CD4-positive, alpha-beta T cell (primary cell): ENCODE data around the gene WNK2. TPM values are rescaled to one million over a fixed set of nuclear protein-coding genes. Genes with fewer than 3 reads are reported as not detected.

ENCODE experiments used
- ATAC-seq: fragments of 200-7000 bp; cut with Tn5 transposase; one replicate; pipeline ENCODE4 v1.10.0; 2022; ENCODE audit warnings: mild to moderate bottlenecking; ENCODE audit not compliant: poor library complexity
- CTCF ChIA-PET: fragments of 350-600 bp; sonication (Branson Sonifier 250); formaldehyde crosslinking; loops from one replicate; lab custom pipeline; 2021; ENCODE audit warnings: antibody characterized with exemption, inconsistent platforms; lab: Charles Lee
- POLR2A ChIA-PET: fragments of 350-600 bp; sonication (Branson Sonifier 250); formaldehyde crosslinking; loops from one replicate; lab custom pipeline; 2021; ENCODE audit warnings: antibody characterized with exemption, inconsistent platforms; lab: Charles Lee
- DNase-seq, 14 experiments: peaks; one replicate each; pipeline ENCODE4 v3.0.0-alpha.2; 2013 to 2020; ENCODE audit warnings: mixed read lengths in 2 of 14
- H3K27ac ChIP-seq, 2 donors: one replicate each; pipeline versions ENCODE4 v1.5.1 to v1.7.0; 2013; ENCODE audit warnings: low read length in 2 of 2, low read depth in 1 of 2, mild to moderate bottlenecking in 1 of 2
- H3K27me3 ChIP-seq, 2 experiments: 1 replicate in 1 of 2; 2 replicates in 1 of 2; pipeline versions ENCODE4 v1.6.1 to v1.7.0; 2013; ENCODE audit warnings: low read length in 2 of 2, control low read depth in 1 of 2, mild to moderate bottlenecking in 1 of 2, moderate library complexity in 1 of 2; ENCODE audit not compliant: insufficient read depth in 2 of 2, control insufficient read depth in 1 of 2
- H3K36me3 ChIP-seq: one replicate; pipeline ENCODE4 v1.6.1; 2013; ENCODE audit warnings: low read length, control low read depth; ENCODE audit not compliant: insufficient read depth
- H3K4me1 ChIP-seq: one replicate; pipeline ENCODE4 v1.6.1; 2013; ENCODE audit warnings: low read length, control low read depth; ENCODE audit not compliant: insufficient read depth
- H3K4me3 ChIP-seq: one replicate; pipeline ENCODE4 v1.5.1; 2013; ENCODE audit warnings: mild to moderate bottlenecking, low read length, moderate library complexity
- H3K9me3 ChIP-seq, 2 experiments: 1 replicate in 1 of 2; 2 replicates in 1 of 2; pipeline versions ENCODE4 v1.6.1 to v1.7.0; 2013; ENCODE audit warnings: low read length in 2 of 2, mild to moderate bottlenecking in 2 of 2, control low read depth in 1 of 2, moderate library complexity in 1 of 2; ENCODE audit not compliant: control insufficient read depth in 1 of 2, insufficient read depth in 1 of 2
- H3K27ac Mint-ChIP-seq: one replicate; pipeline ENCODE4 v1.8.0; 2020; ENCODE audit warnings: mixed read lengths
- H3K27me3 Mint-ChIP-seq: one replicate; pipeline ENCODE4 v1.8.0; 2021; ENCODE audit warnings: mixed read lengths
- H3K36me3 Mint-ChIP-seq: one replicate; pipeline ENCODE4 v1.8.0; 2021; ENCODE audit warnings: low read depth, mixed read lengths
- H3K4me1 Mint-ChIP-seq: one replicate; pipeline ENCODE4 v1.8.0; 2021; ENCODE audit warnings: low read depth, mixed read lengths
- H3K4me3 Mint-ChIP-seq: one replicate; pipeline ENCODE4 v1.8.0; 2020; ENCODE audit warnings: mild to moderate bottlenecking, mixed read lengths
- H3K9me3 Mint-ChIP-seq: one replicate; pipeline ENCODE4 v1.8.0; 2020; ENCODE audit warnings: mixed read lengths
- intact Hi-C, 2 experiments: fragments of 100-400 bp; cut with DNase I in 1 of 2; cut with micrococcal nuclease in 1 of 2; formaldehyde crosslinking; loops; one replicate each; pipeline versions ENCODE4 v1.15.1 to v1.9.0; 2023 to 2025; cut with DNase I, micrococcal nuclease
- total RNA-seq, 174 experiments: library from RNA in 2 of 174; stranded (reverse) in 2 of 174; gene quantifications; one replicate each; pipeline ENCODE4 v1.2.3 and lab custom pipeline; 2021 to 2026
- TF ChIP-seq, protein P1 (sequence below): fragments of 200-600 bp; IDR thresholded peaks from one replicate; pipeline ENCODE4 v1.8.0; 2022; ENCODE audit warnings: antibody characterized with exemption, mild to moderate bottlenecking

The WNK2 gene
- total RNA-seq, 2 experiments from 2014 or later: 0.19 to 0.22 TPM

GRCh38 chr9:93292664-93293328 is 108.9 kb downstream of the WNK2 start:
- H3K27me3 ChIP-seq: no peaks in the 10 kb centered on the region
- ATAC-seq: no peak
- Mint-ChIP-seq H3K27me3 (no peaks in the 10 kb centered on the region), H3K9me3 (no peaks in the 10 kb centered on the region), H3K4me3 (no peak overlapping the region), H3K36me3 (no peaks in the 10 kb centered on the region), H3K27ac (no peak overlapping the region), H3K4me1 (peaks cover 13% of the 10 kb centered on the region)
- TF ChIP-seq, protein P1, sequence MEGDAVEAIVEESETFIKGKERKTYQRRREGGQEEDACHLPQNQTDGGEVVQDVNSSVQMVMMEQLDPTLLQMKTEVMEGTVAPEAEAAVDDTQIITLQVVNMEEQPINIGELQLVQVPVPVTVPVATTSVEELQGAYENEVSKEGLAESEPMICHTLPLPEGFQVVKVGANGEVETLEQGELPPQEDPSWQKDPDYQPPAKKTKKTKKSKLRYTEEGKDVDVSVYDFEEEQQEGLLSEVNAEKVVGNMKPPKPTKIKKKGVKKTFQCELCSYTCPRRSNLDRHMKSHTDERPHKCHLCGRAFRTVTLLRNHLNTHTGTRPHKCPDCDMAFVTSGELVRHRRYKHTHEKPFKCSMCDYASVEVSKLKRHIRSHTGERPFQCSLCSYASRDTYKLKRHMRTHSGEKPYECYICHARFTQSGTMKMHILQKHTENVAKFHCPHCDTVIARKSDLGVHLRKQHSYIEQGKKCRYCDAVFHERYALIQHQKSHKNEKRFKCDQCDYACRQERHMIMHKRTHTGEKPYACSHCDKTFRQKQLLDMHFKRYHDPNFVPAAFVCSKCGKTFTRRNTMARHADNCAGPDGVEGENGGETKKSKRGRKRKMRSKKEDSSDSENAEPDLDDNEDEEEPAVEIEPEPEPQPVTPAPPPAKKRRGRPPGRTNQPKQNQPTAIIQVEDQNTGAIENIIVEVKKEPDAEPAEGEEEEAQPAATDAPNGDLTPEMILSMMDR: no peak
- intact Hi-C loops: no loop called here
- peaks cover 0 to 6% of the 10 kb centered on the region in 2 experiments for H3K9me3 ChIP-seq
- DNase-seq: no peak
- CTCF ChIA-PET: no interaction called here
- POLR2A ChIA-PET: no interaction called here
- no peak overlapping the region for H3K4me3 ChIP-seq
- no peak overlapping the region for H3K27ac ChIP-seq
- H3K36me3 ChIP-seq: no peaks in the 10 kb centered on the region
- peaks cover 11% of the 10 kb centered on the region for H3K4me1 ChIP-seq

DNA sequence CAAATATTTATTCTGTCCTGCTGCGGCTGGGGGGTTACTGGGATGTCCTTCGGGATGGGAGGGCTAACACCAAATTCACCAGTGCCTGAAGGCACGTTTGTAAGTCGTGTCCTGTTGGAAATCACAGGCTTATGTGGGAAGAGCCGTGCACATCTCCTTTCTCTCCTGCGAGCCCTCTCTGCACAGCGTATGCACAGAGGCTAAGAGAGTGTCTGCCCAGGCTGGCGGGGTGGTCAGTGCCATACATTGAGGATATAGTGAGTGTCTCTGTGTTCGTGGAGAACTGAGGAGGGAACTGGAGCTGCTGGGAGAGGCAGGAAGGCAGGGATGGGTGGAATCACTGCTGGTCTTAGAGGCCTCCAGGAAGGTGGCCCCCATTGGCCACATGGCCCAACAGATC is 110.1 kb downstream of the WNK2 start:
- H3K9me3 ChIP-seq: peaks cover 0 to 6% of the 10 kb centered on the region in 2 experiments
- POLR2A ChIA-PET: no interaction called here
- H3K36me3 Mint-ChIP-seq: no peaks in the 10 kb centered on the region
- DNase-seq (no peak), ATAC-seq (no peak)
- peaks cover 11% of the 10 kb centered on the region for H3K4me1 ChIP-seq
- no peaks in the 10 kb centered on the region for H3K27me3 ChIP-seq
- intact Hi-C loops: no loop called here
- H3K36me3 ChIP-seq: no peaks in the 10 kb centered on the region
- no peak overlapping the region for H3K27ac Mint-ChIP-seq
- H3K9me3 Mint-ChIP-seq: no peaks in the 10 kb centered on the region
- H3K4me3 Mint-ChIP-seq: no peak overlapping the region
- CTCF ChIA-PET: no interaction called here
- H3K27me3 Mint-ChIP-seq: no peaks in the 10 kb centered on the region
- TF ChIP-seq, protein P1: no peak
- H3K4me3 ChIP-seq: no peak overlapping the region
- H3K4me1 Mint-ChIP-seq: peaks cover 15% of the 10 kb centered on the region
- no peak overlapping the region for H3K27ac ChIP-seq

- no peak overlapping the region for H3K4me3 Mint-ChIP-seq
- Histone ChIP-seq H3K4me3 (no peak overlapping the region), H3K36me3 (no peaks in the 10 kb centered on the region), H3K9me3 (peaks cover 0 to 6% of the 10 kb centered on the region in 2 experiments), H3K27me3 (no peaks in the 10 kb centered on the region), H3K4me1 (peaks cover 8% of the 10 kb centered on the region), H3K27ac (no peak overlapping the region)
- ATAC-seq: no peak
- TF ChIP-seq, protein P1: no peak
- no peaks in the 10 kb centered on the region for H3K9me3 Mint-ChIP-seq
- no peaks in the 10 kb centered on the region for H3K27me3 Mint-ChIP-seq
- POLR2A ChIA-PET: no interaction called here
- CTCF ChIA-PET: no interaction called here
- no peak for DNase-seq
- intact Hi-C loops: no loop called here
- peaks cover 11% of the 10 kb centered on the region for H3K4me1 Mint-ChIP-seq
- no peaks in the 10 kb centered on the region for H3K36me3 Mint-ChIP-seq
- H3K27ac Mint-ChIP-seq: no peak overlapping the region
Observed at GRCh38 chr9:93295031-93295430, 111.1 kb downstream of the WNK2 start.
